Raji (cell line): Measurements from ENCODE around the gene MLH3.

Experiments
- POLR2A ChIP-seq: IDR thresholded peaks from 2 replicates; pipeline ENCODE4 v1.6.1; 2011; ENCODE audit warnings: low read depth, low read length, control low read depth; ENCODE audit not compliant: insufficient read depth

Gene MLH3

GRCh38 chr14:75047506-75047905 is 3.8 kb downstream of the MLH3 start:
- TF ChIP-seq POLR2A: no peak

- no peak for TF ChIP-seq POLR2A
Observed at GRCh38 chr14:75046899-75047298, 4.4 kb downstream of the MLH3 start.

DNA sequence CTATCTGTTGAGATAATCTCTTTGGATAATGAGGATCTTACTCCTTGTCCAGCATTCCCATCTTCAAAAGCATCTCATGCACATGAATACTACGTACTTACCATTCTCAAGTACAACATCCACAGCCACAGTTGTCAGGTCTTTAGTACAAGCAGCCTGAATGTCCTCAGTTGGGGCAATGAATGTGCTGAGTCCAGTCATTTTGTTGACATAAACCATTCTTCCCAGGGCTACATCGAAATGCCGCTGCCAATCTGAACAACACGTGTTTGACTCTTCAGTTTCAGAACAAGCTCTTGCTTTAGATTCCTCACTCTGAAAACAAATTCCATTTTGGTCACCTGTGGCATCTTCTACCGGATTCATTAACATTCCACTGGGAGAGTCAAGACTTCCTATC is 5.0 kb downstream of the MLH3 start:
- no peak for TF ChIP-seq POLR2A

DNA sequence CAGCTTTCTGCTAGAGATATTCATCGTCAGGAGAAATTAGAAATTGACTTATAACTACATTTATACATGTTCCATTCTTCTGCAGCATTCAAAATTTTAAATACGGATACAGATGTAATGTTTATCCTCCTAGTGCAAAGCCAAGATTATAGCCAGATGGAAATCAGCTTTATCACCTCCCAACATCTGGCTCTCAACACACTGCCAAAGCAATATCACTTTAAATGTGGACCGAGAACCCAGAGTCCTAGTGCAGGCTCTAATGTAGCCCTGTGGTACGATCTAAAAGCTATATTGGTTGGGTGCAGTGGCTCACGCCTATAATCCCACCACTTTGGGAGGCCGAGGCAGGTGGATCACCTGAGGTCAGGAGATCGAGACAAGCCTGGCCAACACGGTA is 6.5 kb downstream of the MLH3 start:
- TF ChIP-seq POLR2A: no peak

DNA sequence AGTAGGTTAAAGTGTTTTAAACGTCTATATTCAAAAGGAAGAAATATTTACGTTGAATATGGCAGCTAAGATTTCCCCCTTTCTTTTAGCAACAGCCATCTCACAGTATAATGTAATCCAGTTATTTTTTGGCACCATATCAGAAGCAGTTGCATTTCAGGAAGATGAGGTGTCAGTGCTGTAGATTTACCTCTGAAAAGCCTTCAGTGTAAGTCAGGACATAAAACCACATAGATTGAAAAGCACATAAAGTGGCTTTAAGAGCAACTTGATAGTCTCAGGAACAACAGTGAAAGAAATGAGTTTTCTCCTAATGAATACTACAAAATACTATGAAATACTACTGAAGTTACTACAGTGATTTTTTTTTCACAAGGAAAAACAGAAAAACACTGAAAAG is 6.9 kb downstream of the MLH3 start:
- no peak for TF ChIP-seq POLR2A

DNA sequence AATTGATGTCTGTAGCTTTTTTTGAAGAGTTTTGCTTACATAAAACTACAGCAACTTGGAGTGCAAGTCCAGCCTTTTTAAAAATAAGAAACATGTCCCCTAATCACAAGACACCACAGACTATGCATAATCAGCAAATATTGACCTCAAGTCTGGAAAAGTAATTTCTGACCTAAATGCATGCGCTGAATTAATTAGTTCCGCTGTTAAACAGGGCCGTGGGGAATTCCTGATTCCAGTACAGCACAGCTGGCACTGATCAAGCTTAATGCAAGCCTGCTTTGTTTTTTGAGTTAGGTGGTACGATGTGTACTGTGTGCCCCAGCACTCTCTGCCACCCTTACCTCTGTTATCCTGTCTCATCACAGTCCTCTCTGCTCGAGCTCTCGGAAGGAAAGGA is 9.2 kb downstream of the MLH3 start:
- TF ChIP-seq POLR2A: no peak

GRCh38 chr14:75041613-75042012 is 9.7 kb downstream of the MLH3 start:
- no peak for TF ChIP-seq POLR2A

GRCh38 chr14:75040959-75041358 is 10.3 kb downstream of the MLH3 start:
- no peak for TF ChIP-seq POLR2A

GRCh38 chr14:75040507-75040906 is 10.8 kb downstream of the MLH3 start:
- TF ChIP-seq POLR2A: no peak

- no peak for TF ChIP-seq POLR2A
Observed at GRCh38 chr14:75032939-75033338, 18.3 kb downstream of the MLH3 start.

DNA sequence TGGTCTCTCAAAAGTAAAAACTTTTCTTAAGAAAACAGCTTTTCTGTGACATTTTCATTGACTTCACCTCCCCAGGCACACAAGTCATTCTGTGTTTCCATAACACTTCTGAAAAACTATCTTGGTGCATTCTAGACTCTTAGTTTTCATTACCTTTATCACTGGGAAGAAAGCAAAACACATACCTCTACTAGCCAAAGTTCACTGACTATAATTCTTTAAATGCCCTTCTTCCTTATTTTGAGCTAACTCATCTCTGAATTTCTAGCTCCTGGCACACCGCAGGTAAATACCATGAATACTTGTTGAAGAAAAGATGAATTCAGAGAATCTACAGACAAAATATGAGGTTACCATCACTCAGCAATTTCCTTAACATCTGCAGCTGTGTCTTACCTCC is 21.1 kb downstream of the MLH3 start:
- TF ChIP-seq POLR2A: no peak

DNA sequence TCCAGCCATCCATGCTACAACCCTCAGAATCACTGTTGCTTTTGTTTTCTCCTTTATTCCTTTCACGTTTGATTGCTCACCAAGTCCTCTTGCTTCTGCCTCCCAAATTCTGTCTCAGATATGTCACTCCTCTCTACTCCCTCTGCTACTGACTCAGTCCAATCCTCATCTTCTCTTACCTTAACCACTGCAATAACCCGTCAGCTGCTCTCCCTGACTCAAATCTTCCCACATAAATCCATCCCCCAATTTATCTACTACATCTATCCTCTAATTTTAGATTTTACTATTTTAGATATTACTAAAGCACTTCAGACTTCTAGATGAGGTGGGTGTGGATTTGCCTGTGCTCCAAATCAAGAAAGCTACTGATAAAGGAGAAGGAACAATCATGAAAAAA is 25.4 kb downstream of the MLH3 start:
- no peak for TF ChIP-seq POLR2A

GRCh38 chr14:75025082-75025481 is 26.2 kb downstream of the MLH3 start:
- no peak for TF ChIP-seq POLR2A

DNA sequence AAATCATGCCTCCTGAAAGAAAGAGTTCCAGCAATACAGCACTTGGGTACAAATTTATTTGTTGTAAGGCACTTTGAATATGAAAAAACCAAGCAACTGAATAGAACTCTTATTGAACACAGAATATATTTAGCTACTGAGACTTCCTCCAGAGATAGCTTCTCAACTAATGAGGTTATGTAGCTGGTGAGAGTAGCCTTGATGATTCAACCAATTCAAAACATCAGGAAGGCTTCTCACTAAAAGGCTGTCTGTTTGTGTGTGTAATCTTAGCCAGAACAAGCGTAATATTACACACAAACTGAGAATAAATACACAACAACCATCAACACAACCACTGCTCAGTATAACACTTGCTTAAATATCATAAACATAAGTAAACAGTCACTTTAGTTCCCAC is 28.2 kb downstream of the MLH3 start:
- TF ChIP-seq POLR2A: no peak

DNA sequence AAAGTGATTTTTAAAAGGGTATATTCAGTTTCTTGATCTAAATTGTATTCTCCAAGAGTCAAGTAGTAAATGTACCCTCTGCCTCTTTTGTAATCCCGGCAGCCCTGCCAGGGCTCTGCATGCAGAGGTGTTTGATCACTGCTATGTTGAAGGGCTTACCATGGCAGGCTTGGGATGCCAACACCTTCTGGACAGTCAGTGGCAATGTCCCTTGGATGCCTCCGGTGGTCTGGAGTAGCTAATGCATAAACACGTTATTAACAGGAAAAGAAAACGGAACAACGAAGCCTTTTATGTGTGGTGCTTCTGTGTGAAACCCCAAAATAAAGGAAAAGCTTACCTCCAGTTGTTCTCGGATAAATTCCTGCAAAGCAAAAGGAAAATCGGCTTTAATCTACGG is 28.6 kb downstream of the MLH3 start:
- no peak for TF ChIP-seq POLR2A

GRCh38 chr14:75018694-75019093 is 32.6 kb downstream of the MLH3 start:
- no peak for TF ChIP-seq POLR2A

DNA sequence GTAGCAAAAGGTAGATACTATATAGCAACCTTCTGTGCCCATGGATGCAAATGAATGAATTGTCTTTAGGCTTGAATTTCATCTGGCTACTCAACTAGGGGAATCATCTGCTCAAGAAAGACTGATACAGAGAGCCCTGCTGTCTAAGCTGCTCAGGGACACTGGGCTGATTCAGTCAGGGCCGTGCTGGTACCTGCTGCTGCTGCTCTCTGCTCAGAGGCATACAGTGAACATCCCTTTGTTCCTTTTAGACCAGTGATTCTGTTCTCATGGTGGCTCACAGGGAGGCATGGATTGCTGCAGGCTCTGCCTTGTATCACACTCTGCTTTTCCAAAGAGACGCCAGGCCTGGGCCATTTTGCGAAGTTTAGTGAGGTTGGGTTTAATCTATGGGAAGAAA is 34.5 kb downstream of the MLH3 start:
- no peak for TF ChIP-seq POLR2A

DNA sequence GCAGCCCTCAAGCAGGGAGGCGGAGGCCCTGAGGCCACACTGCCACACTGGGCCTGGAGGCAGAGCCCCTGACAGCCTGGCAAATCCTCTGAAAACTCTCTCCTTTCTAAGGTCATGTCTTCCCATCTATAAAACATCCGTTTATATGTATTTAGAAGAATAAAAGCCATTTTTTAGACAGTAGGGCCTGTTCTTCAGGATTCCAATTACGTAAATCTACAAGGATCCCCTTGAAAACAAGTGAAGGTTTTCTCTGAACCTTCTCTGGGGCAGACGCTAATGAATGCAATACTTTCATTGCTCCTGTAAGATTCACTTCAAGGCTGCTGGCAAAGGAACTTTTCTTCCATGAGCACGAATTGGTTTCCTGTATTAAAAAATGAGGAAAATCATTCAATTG is 35.8 kb downstream of the MLH3 start:
- no peak for TF ChIP-seq POLR2A

- no peak for TF ChIP-seq POLR2A
Observed at GRCh38 chr14:75013290-75013689, 38.0 kb downstream of the MLH3 start.
